Ishikawa (cell line): ENCODE measurements around the gene MT1X.

Experiments
- CEBPB ChIP-seq: IDR thresholded peaks from 2 replicates; pipeline ENCODE4 v1.6.1; 2012
- CREB1 ChIP-seq: IDR thresholded peaks from 2 replicates; pipeline ENCODE4 v1.6.1; 2012; ENCODE audit warnings: low read depth
- EGR1 ChIP-seq: IDR thresholded peaks from 2 replicates; pipeline ENCODE4 v1.6.1; 2012
- EP300 ChIP-seq: IDR thresholded peaks from 2 replicates; pipeline ENCODE4 v1.6.1; 2012; ENCODE audit warnings: borderline replicate concordance
- FOXM1 ChIP-seq: IDR thresholded peaks from 2 replicates; pipeline ENCODE4 v1.6.1; 2012; ENCODE audit warnings: low read depth, borderline replicate concordance
- MAX ChIP-seq: IDR thresholded peaks from 2 replicates; pipeline ENCODE4 v1.6.1; 2012
- NFIC ChIP-seq: IDR thresholded peaks from 2 replicates; pipeline ENCODE4 v1.6.1; 2012
- RAD21 ChIP-seq: IDR thresholded peaks from 2 replicates; pipeline ENCODE4 v1.6.1; 2012; ENCODE audit warnings: low read depth
- TAF1 ChIP-seq: IDR thresholded peaks from 2 replicates; pipeline ENCODE4 v1.6.1; 2012; ENCODE audit warnings: low read depth, mild to moderate bottlenecking
- TCF12 ChIP-seq: IDR thresholded peaks from 2 replicates; pipeline ENCODE4 v1.6.1; 2012; ENCODE audit warnings: low read depth
- TEAD4 ChIP-seq: IDR thresholded peaks from 2 replicates; pipeline ENCODE4 v1.6.1; 2012
- USF1 ChIP-seq: IDR thresholded peaks from 2 replicates; pipeline ENCODE4 v1.6.1; 2012
- YY1 ChIP-seq: IDR thresholded peaks from 2 replicates; pipeline ENCODE4 v1.6.1; 2012; ENCODE audit warnings: low read depth
- ZBTB7A ChIP-seq: IDR thresholded peaks from 2 replicates; pipeline ENCODE4 v1.6.1; 2012; ENCODE audit warnings: low read depth
- TF ChIP-seq, protein P1 (sequence below): IDR thresholded peaks from 2 replicates; pipeline ENCODE4 v1.6.1; 2012; ENCODE audit warnings: low read depth, mild to moderate bottlenecking

The MT1X gene

GRCh38 chr16:56722200-56722842, 40.1 kb downstream of the MT1X start:
- no peak for TF ChIP-seq TCF12
- no peak for TF ChIP-seq MAX
- TF ChIP-seq TAF1 = no peak

GRCh38 chr16:56724191-56724590, 41.9 kb downstream of the MT1X start:
- TF ChIP-seq YY1 (no peak), ZBTB7A (no peak), EP300 (no peak), USF1 (no peak)

DNA sequence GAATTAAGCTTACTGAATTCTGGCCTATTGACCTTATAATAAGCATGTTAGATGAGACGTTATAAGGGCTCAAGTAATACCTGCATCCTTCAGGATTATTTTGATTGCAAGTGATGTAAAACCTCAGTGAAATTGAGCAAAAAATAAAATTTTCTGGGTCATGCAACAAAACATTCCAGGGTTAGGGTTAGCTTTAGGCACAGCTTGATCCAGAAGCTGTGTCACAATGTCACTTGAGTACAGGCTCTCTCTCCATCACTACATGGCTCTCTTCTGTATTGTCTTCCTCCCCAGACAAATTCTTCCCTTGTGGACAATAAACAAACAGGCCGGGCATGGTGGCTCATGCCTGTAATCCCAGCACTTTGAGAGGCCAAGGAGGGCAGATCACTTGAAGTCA, 44.0 kb downstream of the MT1X start:
- TF ChIP-seq CREB1 = no peak
- TF ChIP-seq TCF12 = no peak
- TF ChIP-seq USF1 = no peak
- TF ChIP-seq, protein P1, sequence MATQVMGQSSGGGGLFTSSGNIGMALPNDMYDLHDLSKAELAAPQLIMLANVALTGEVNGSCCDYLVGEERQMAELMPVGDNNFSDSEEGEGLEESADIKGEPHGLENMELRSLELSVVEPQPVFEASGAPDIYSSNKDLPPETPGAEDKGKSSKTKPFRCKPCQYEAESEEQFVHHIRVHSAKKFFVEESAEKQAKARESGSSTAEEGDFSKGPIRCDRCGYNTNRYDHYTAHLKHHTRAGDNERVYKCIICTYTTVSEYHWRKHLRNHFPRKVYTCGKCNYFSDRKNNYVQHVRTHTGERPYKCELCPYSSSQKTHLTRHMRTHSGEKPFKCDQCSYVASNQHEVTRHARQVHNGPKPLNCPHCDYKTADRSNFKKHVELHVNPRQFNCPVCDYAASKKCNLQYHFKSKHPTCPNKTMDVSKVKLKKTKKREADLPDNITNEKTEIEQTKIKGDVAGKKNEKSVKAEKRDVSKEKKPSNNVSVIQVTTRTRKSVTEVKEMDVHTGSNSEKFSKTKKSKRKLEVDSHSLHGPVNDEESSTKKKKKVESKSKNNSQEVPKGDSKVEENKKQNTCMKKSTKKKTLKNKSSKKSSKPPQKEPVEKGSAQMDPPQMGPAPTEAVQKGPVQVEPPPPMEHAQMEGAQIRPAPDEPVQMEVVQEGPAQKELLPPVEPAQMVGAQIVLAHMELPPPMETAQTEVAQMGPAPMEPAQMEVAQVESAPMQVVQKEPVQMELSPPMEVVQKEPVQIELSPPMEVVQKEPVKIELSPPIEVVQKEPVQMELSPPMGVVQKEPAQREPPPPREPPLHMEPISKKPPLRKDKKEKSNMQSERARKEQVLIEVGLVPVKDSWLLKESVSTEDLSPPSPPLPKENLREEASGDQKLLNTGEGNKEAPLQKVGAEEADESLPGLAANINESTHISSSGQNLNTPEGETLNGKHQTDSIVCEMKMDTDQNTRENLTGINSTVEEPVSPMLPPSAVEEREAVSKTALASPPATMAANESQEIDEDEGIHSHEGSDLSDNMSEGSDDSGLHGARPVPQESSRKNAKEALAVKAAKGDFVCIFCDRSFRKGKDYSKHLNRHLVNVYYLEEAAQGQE = no peak
- no peak for TF ChIP-seq NFIC
- TF ChIP-seq EGR1 = no peak
- TF ChIP-seq ZBTB7A = no peak
- no peak for TF ChIP-seq MAX
- TF ChIP-seq CEBPB = no peak
- no peak for TF ChIP-seq TEAD4
- no peak for TF ChIP-seq EP300
- TF ChIP-seq YY1 = no peak

GRCh38 chr16:56726926-56727325, 44.7 kb downstream of the MT1X start:
- TF ChIP-seq TAF1 (no peak), USF1 (peak; percentile 49), MAX (no peak), NFIC (no peak), CEBPB (no peak), FOXM1 (no peak), TCF12 (no peak)
- TF ChIP-seq, protein P1 = no peak

DNA sequence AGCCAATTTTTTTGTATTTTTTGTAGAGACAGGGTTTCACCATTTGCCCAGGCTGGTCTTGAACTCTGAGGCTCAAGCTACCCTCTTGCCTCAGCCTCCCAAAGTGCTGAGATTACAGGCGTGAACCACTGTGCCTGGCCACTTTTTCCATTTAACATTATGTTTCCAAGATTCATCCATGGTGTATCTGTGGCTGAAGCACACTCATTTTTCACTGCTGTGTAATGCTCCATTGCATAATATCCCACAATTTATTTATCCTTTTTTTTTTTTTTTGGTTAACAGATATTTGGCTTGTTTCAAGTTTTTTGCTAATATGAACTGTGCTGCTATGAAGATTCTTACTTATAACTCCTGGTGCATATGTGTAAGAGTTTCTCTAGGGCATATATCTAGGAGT, 45.8 kb downstream of the MT1X start:
- TF ChIP-seq ZBTB7A (no peak), MAX (no peak), EGR1 (no peak), RAD21 (no peak), NFIC (no peak), YY1 (no peak), TAF1 (no peak), USF1 (no peak), EP300 (no peak), TEAD4 (no peak), CEBPB (no peak), FOXM1 (no peak), CREB1 (no peak), TCF12 (no peak)
- TF ChIP-seq, protein P1 = no peak
